Astrocyte (in vitro differentiated cells and primary cell): ENCODE measurements around the gene PLBD1. TPM values are rescaled to one million over a fixed set of nuclear protein-coding genes. Genes with fewer than 3 reads are reported as not detected.

ENCODE experiments used
- DNase-seq: peaks from one replicate; pipeline ENCODE4 v3.0.0-alpha.2; 2010; ENCODE audit warnings: low read depth
- FAIRE-seq: peaks from 2 replicates; lab custom pipeline; 2011; peaks lifted over from hg19 to GRCh38; lab: Jason Lieb, UNC
- H2AFZ ChIP-seq: 2 replicates; pipeline ENCODE4 v1.6.0; 2012; ENCODE audit warnings: low read depth, low read length, inconsistent platforms
- H3K27ac ChIP-seq: 2 replicates; pipeline ENCODE4 v1.5.1; 2011; ENCODE audit warnings: low read depth, low read length, inconsistent platforms
- H3K27me3 ChIP-seq: 2 replicates; pipeline ENCODE4 v1.6.0; 2011; ENCODE audit warnings: low read length, inconsistent platforms; ENCODE audit not compliant: insufficient read depth
- H3K36me3 ChIP-seq: 2 replicates; pipeline ENCODE4 v1.5.1; 2011; ENCODE audit warnings: low read length, inconsistent platforms; ENCODE audit not compliant: insufficient read depth
- H3K4me1 ChIP-seq: 2 replicates; pipeline ENCODE4 v1.5.1; 2011; ENCODE audit warnings: low read length, inconsistent platforms; ENCODE audit not compliant: insufficient read depth
- H3K4me2 ChIP-seq: 2 replicates; pipeline ENCODE4 v1.6.0; 2012; ENCODE audit warnings: low read length, inconsistent platforms
- H3K4me3 ChIP-seq: 2 replicates; pipeline ENCODE4 v1.5.1; 2011; ENCODE audit warnings: low read depth, mild to moderate bottlenecking, low read length, inconsistent platforms; ENCODE audit not compliant: insufficient read depth
- H3K79me2 ChIP-seq: 2 replicates; pipeline ENCODE4 v1.6.0; 2012; ENCODE audit warnings: mild to moderate bottlenecking, low read length, inconsistent platforms; ENCODE audit not compliant: insufficient read depth
- H3K9ac ChIP-seq: 2 replicates; pipeline ENCODE4 v1.6.0; 2012; ENCODE audit warnings: mild to moderate bottlenecking, low read length, inconsistent platforms
- H3K9me3 ChIP-seq: 2 replicates; pipeline ENCODE4 v1.5.1; 2012; ENCODE audit warnings: low read depth, mild to moderate bottlenecking, low read length, inconsistent platforms; ENCODE audit not compliant: insufficient read depth
- H4K20me1 ChIP-seq: 2 replicates; pipeline ENCODE4 v1.6.0; 2012; ENCODE audit warnings: low read length, inconsistent platforms; ENCODE audit not compliant: insufficient read depth
- H3K27ac Mint-ChIP-seq: one replicate; pipeline ENCODE4 v1.8.0; 2021; ENCODE audit warnings: mild to moderate bottlenecking, mixed read lengths; ENCODE audit not compliant: unreplicated experiment
- H3K27me3 Mint-ChIP-seq: one replicate; pipeline ENCODE4 v1.8.0; 2021; ENCODE audit warnings: low read depth, mixed read lengths; ENCODE audit not compliant: unreplicated experiment
- H3K36me3 Mint-ChIP-seq: one replicate; pipeline ENCODE4 v1.8.0; 2021; ENCODE audit warnings: low read depth, mixed read lengths; ENCODE audit not compliant: unreplicated experiment
- H3K4me1 Mint-ChIP-seq: one replicate; pipeline ENCODE4 v1.8.0; 2021; ENCODE audit warnings: low read depth, mixed read lengths; ENCODE audit not compliant: unreplicated experiment
- H3K4me3 Mint-ChIP-seq: one replicate; pipeline ENCODE4 v1.8.0; 2021; ENCODE audit warnings: mild to moderate bottlenecking, moderate library complexity, mixed read lengths; ENCODE audit not compliant: unreplicated experiment
- H3K9me3 Mint-ChIP-seq: one replicate; pipeline ENCODE4 v1.8.0; 2021; ENCODE audit warnings: mild to moderate bottlenecking, mixed read lengths; ENCODE audit not compliant: unreplicated experiment
- EZH2 ChIP-seq: IDR thresholded peaks from 2 replicates; pipeline ENCODE4 v1.6.1; 2012; ENCODE audit warnings: mild to moderate bottlenecking, low read length, inconsistent platforms; ENCODE audit not compliant: insufficient read depth
- total RNA-seq: library from RNA; stranded (reverse); gene quantifications from 2 replicates; pipeline ENCODE4 v1.2.1, GENCODE V29; 2021
- TF ChIP-seq, protein P1 (sequence below): IDR thresholded peaks from 2 replicates; pipeline ENCODE4 v1.5.1; 2011; ENCODE audit warnings: low read depth, mild to moderate bottlenecking, inconsistent platforms, low read length, moderate library complexity; ENCODE audit not compliant: insufficient read depth

The PLBD1 gene
- total RNA-seq, 1 donor from 2014 or later: 0.57 TPM

- H4K20me1 ChIP-seq: no peaks in the 10 kb centered on the region
- H3K36me3 ChIP-seq: no peaks in the 10 kb centered on the region
- H3K79me2 ChIP-seq: no peaks in the 10 kb centered on the region
- Mint-ChIP-seq H3K27me3 (no peaks in the 10 kb centered on the region), H3K4me3 (no peak overlapping the region), H3K36me3 (no peaks in the 10 kb centered on the region), H3K9me3 (no peaks in the 10 kb centered on the region), H3K27ac (no peak overlapping the region), H3K4me1 (peaks cover 6% of the 10 kb centered on the region)
- H3K27me3 ChIP-seq: no peaks in the 10 kb centered on the region
- H3K9me3 ChIP-seq: no peaks in the 10 kb centered on the region
- H3K4me2 ChIP-seq: no peak overlapping the region
- DNase-seq: no peak
- no peak overlapping the region for H2AFZ ChIP-seq
- no peak for FAIRE-seq
- no peaks in the 10 kb centered on the region for H3K4me1 ChIP-seq
- H3K9ac ChIP-seq: no peak overlapping the region
- no peak overlapping the region for H3K4me3 ChIP-seq
- no peak for TF ChIP-seq EZH2
- TF ChIP-seq, protein P1, sequence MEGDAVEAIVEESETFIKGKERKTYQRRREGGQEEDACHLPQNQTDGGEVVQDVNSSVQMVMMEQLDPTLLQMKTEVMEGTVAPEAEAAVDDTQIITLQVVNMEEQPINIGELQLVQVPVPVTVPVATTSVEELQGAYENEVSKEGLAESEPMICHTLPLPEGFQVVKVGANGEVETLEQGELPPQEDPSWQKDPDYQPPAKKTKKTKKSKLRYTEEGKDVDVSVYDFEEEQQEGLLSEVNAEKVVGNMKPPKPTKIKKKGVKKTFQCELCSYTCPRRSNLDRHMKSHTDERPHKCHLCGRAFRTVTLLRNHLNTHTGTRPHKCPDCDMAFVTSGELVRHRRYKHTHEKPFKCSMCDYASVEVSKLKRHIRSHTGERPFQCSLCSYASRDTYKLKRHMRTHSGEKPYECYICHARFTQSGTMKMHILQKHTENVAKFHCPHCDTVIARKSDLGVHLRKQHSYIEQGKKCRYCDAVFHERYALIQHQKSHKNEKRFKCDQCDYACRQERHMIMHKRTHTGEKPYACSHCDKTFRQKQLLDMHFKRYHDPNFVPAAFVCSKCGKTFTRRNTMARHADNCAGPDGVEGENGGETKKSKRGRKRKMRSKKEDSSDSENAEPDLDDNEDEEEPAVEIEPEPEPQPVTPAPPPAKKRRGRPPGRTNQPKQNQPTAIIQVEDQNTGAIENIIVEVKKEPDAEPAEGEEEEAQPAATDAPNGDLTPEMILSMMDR: no peak
- H3K27ac ChIP-seq: no peak overlapping the region
Measured at GRCh38 chr12:14578646-14579045, 11.0 kb upstream of the PLBD1 start.

- H4K20me1 ChIP-seq: no peaks in the 10 kb centered on the region
- Mint-ChIP-seq H3K27me3 (no peaks in the 10 kb centered on the region), H3K27ac (no peak overlapping the region)
Measured at GRCh38 chr12:14577344-14577743, 9.7 kb upstream of the PLBD1 start.

GRCh38 chr12:14576896-14577295 is 9.2 kb upstream of the PLBD1 start:
- Histone ChIP-seq H4K20me1 (no peaks in the 10 kb centered on the region), H3K4me2 (no peak overlapping the region), H3K4me3 (no peak overlapping the region), H3K27ac (no peak overlapping the region), H3K9me3 (no peaks in the 10 kb centered on the region), H3K27me3 (no peaks in the 10 kb centered on the region), H3K9ac (no peak overlapping the region), H2AFZ (no peak overlapping the region), H3K36me3 (no peaks in the 10 kb centered on the region), H3K79me2 (no peaks in the 10 kb centered on the region), H3K4me1 (no peaks in the 10 kb centered on the region)
- no peak overlapping the region for H3K4me3 Mint-ChIP-seq
- FAIRE-seq (no peak), DNase-seq (no peak)
- H3K27ac Mint-ChIP-seq: no peak overlapping the region
- H3K4me1 Mint-ChIP-seq: peaks cover 6% of the 10 kb centered on the region
- no peaks in the 10 kb centered on the region for H3K9me3 Mint-ChIP-seq
- TF ChIP-seq, protein P1: no peak
- TF ChIP-seq EZH2: no peak
- no peaks in the 10 kb centered on the region for H3K36me3 Mint-ChIP-seq
- no peaks in the 10 kb centered on the region for H3K27me3 Mint-ChIP-seq

More at GRCh38 chr12:14577344-14577743, 9.7 kb upstream of the PLBD1 start:
- H3K9ac ChIP-seq: no peak overlapping the region
- H3K79me2 ChIP-seq: no peaks in the 10 kb centered on the region
- no peaks in the 10 kb centered on the region for H3K4me1 ChIP-seq
- no peak overlapping the region for H2AFZ ChIP-seq
- Mint-ChIP-seq H3K9me3 (no peaks in the 10 kb centered on the region), H3K4me1 (peaks cover 6% of the 10 kb centered on the region), H3K36me3 (no peaks in the 10 kb centered on the region), H3K4me3 (no peak overlapping the region)
- H3K4me2 ChIP-seq: no peak overlapping the region
- no peaks in the 10 kb centered on the region for H3K36me3 ChIP-seq
- no peak overlapping the region for H3K4me3 ChIP-seq
- no peaks in the 10 kb centered on the region for H3K9me3 ChIP-seq
- DNase-seq (peak; percentile 62), FAIRE-seq (no peak)
- no peak overlapping the region for H3K27ac ChIP-seq
- no peaks in the 10 kb centered on the region for H3K27me3 ChIP-seq
- TF ChIP-seq, protein P1: no peak
- no peak for TF ChIP-seq EZH2
